Rectal smooth muscle tissue (tissue), 1 donor: ENCODE measurements around the gene HCCS.
A peak's percentile ranks its signal among the peaks of the same experiment; 100 is the strongest.
"Not testable (repeated sequence)": the region's sequence is repeated elsewhere in the genome, so short reads cannot be mapped to it uniquely, and the experiment has no call there.

Source experiments
- H3K27ac ChIP-seq: one replicate; pipeline ENCODE4 v1.7.0; 2013; ENCODE audit warnings: low read depth, low read length, inconsistent platforms
- H3K27me3 ChIP-seq: one replicate; pipeline ENCODE4 v1.7.0; 2013; ENCODE audit warnings: low read length; ENCODE audit not compliant: control insufficient read depth, insufficient read depth
- H3K36me3 ChIP-seq: one replicate; pipeline ENCODE4 v1.7.0; 2013; ENCODE audit warnings: low read length; ENCODE audit not compliant: control insufficient read depth, insufficient read depth
- H3K4me1 ChIP-seq: one replicate; pipeline ENCODE4 v1.7.0; 2013; ENCODE audit warnings: low read length; ENCODE audit not compliant: control insufficient read depth, insufficient read depth
- H3K4me3 ChIP-seq: one replicate; pipeline ENCODE4 v1.7.0; 2013; ENCODE audit warnings: low read length
- H3K9ac ChIP-seq: one replicate; pipeline ENCODE4 v1.7.0; 2013; ENCODE audit warnings: low read length

The HCCS gene

GRCh38 chrX:11103006-11103405 lies 8.1 kb upstream of the HCCS start:
- Histone ChIP-seq H3K27me3 (no peaks in the 10 kb centered on the region), H3K9ac (no peak overlapping the region), H3K4me1 (peaks cover 4% of the 10 kb centered on the region), H3K27ac (no peak overlapping the region), H3K36me3 (no peaks in the 10 kb centered on the region), H3K4me3 (no peak overlapping the region)

DNA sequence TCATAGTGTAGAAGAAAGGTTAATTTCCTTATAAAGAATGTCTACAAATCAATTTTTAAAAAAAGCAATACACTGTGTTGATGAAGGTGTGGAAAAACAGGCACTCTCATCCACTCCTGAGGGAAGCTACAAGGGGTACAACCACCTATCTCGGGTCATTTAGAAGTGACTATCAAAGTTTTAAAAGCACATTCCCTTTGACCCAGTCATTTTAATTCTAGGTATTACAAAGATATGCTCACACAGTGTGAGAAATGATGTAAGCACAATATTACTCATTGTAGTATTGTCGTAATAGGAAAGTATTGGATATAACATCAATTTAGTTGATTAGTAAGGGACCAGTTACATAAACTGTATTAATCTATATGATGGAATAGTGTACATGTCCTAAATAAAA lies 7.4 kb upstream of the HCCS start:
- Histone ChIP-seq H3K36me3 (no peaks in the 10 kb centered on the region), H3K9ac (no peak overlapping the region), H3K4me1 (peaks cover 4% of the 10 kb centered on the region), H3K4me3 (no peak overlapping the region), H3K27me3 (no peaks in the 10 kb centered on the region), H3K27ac (no peak overlapping the region)

GRCh38 chrX:11105080-11105479 lies 6.1 kb upstream of the HCCS start:
- no peaks in the 10 kb centered on the region for H3K36me3 ChIP-seq
- peaks cover 2% of the 10 kb centered on the region for H3K27me3 ChIP-seq
- H3K4me1 ChIP-seq: peaks cover 4% of the 10 kb centered on the region
- H3K9ac ChIP-seq: no peak overlapping the region
- H3K4me3 ChIP-seq: no peak overlapping the region
- no peak overlapping the region for H3K27ac ChIP-seq

DNA sequence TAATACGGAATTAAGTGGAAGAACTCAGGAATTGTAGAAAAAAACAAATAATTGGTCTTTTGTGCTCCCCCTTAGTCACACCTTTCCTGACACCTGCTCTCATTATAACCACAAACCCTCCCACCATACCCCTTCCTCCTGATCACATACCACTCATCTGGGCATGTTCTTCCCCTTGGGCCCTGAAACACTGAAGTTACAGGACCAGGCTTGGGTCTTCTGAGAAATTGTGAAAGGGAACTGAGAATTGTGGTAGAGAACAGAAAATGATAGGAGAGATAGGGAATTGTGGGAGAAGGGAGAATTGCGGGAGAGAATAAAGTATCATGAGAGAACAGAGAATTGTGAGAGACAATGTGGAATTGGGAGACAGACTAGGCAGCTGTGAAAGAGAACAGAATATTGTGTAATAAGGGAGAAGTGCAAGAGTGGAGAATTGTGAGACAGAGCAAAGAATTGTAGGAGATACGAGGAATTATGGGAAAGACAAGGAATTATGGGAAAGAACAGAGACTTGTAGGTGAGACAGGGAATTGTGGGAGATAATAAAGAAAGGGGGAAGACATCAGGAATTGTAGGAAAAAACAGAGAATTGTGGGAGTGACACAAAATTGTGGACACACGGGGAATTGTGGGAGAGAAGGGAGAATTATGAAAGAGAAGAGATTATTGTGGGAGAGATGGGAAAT lies 2.7 kb upstream of the HCCS start:
- H3K36me3 ChIP-seq: no peaks in the 10 kb centered on the region
- H3K4me3 ChIP-seq: no peak overlapping the region
- no peak overlapping the region for H3K27ac ChIP-seq
- peaks cover 6% of the 10 kb centered on the region for H3K4me1 ChIP-seq
- H3K27me3 ChIP-seq: peaks cover 2% of the 10 kb centered on the region
- no peak overlapping the region for H3K9ac ChIP-seq

DNA sequence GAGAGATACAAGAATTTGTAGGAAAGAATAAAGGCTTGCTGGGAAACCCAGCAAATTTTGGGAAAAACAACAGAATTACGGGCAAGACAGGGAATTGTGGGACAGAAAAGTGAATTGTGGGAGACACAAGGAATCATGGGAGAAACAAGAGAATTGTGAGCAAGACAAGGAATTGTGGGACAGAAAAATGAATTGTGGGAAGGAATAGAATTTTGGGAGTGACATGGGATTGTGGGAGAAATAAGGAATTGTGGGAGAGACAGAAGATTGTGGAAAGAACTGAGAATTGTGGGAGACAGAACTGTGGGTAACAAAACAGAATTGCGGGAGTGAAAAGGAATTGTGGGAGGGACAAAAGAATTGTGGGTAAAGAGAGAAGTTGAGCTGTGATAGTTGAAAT lies 1.2 kb upstream of the HCCS start:
- Histone ChIP-seq H3K9ac (no peak overlapping the region), H3K36me3 (no peaks in the 10 kb centered on the region), H3K4me3 (no peak overlapping the region), H3K4me1 (peaks cover 6% of the 10 kb centered on the region), H3K27me3 (peaks cover 2% of the 10 kb centered on the region), H3K27ac (no peak overlapping the region)

GRCh38 chrX:11111947-11112346 lies 815 bp downstream of the HCCS start:
- H3K36me3 ChIP-seq: peaks cover 4% of the 10 kb centered on the region
- H3K4me1 ChIP-seq: peaks cover 6% of the 10 kb centered on the region
- peak overlapping the region; percentile 84 for H3K9ac ChIP-seq
- peak overlapping the region; percentile 81 for H3K27ac ChIP-seq
- peak overlapping the region; percentile 73 for H3K4me3 ChIP-seq
- peaks cover 2% of the 10 kb centered on the region for H3K27me3 ChIP-seq

GRCh38 chrX:11113731-11114130 lies 2.6 kb downstream of the HCCS start:
- Histone ChIP-seq H3K27me3 (peaks cover 2% of the 10 kb centered on the region), H3K36me3 (peaks cover 4% of the 10 kb centered on the region), H3K27ac (no peak overlapping the region), H3K9ac (no peak overlapping the region), H3K4me3 (no peak overlapping the region), H3K4me1 (peaks cover 6% of the 10 kb centered on the region)

- Histone ChIP-seq H3K4me1 (no peaks in the 10 kb centered on the region), H3K36me3 (peaks cover 8% of the 10 kb centered on the region), H3K27me3 (no peaks in the 10 kb centered on the region), H3K27ac (no peak overlapping the region), H3K9ac (no peak overlapping the region), H3K4me3 (no peak overlapping the region)
Measured at GRCh38 chrX:11117745-11118144, 6.6 kb downstream of the HCCS start.

DNA sequence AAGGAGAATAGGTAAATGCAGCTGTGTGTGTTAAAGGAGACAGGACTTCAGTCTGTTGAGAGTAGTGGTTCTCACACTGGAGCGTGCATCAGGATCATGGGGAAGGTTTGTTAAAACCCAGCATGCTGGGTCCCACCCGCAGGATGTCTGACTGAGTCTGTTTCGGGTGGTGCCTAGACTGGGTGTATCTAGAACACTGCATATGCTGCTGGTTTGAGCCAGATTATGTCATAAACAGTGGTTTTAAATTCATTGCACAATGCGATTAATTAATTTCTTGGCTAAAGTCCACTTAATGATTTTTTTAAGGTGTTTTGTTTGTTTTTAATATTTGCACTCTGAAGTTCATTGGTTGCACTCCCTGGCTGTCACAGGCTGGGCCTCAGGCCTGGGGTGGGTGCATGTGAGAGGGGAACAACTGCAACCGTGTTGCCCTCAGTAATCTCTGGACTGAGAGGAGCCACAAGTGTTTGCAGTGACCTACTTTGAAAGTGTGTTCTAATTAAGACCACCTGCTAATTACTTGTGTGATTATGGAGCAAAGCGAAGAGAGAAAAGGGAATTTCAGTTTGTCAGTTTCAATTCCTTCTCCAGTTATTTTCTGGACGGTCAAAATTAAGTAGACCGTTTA lies 8.3 kb downstream of the HCCS start:
- Histone ChIP-seq H3K27ac (no peak overlapping the region), H3K9ac (no peak overlapping the region), H3K4me3 (no peak overlapping the region), H3K4me1 (no peaks in the 10 kb centered on the region), H3K27me3 (no peaks in the 10 kb centered on the region), H3K36me3 (peaks cover 8% of the 10 kb centered on the region)

DNA sequence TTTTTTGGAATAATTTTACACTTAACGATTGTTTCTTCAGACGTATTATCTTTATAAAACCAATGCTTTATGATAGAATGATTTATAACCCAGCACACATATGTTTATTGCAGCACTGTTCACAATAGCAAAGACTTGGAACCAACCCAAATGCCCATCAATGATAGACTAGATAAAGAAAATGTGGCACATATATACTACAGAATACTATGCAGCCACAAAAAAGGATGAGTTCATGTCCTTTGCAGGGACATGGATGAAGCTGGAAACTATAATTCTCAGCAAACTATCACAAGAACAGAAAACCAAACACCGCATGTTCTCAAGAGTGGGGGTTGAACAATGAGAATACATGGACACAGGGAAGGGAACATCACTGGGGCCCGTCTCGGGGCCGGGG lies 12.0 kb downstream of the HCCS start:
- H3K4me1 ChIP-seq, H3K27me3 ChIP-seq, H3K4me3 ChIP-seq, H3K27ac ChIP-seq, H3K36me3 ChIP-seq, H3K9ac ChIP-seq: not testable (repeated sequence)

GRCh38 chrX:11124112-11124511 lies 13.0 kb downstream of the HCCS start:
- Histone ChIP-seq H3K27me3 (no peaks in the 10 kb centered on the region), H3K27ac (no peak overlapping the region), H3K4me1 (no peaks in the 10 kb centered on the region)

GRCh38 chrX:11125060-11125459 lies 13.9 kb downstream of the HCCS start:
- Histone ChIP-seq H3K27me3 (no peaks in the 10 kb centered on the region), H3K9ac (no peak overlapping the region), H3K36me3 (peaks cover 4% of the 10 kb centered on the region), H3K4me3 (no peak overlapping the region), H3K27ac (no peak overlapping the region), H3K4me1 (no peaks in the 10 kb centered on the region)

More at GRCh38 chrX:11124112-11124511, 13.0 kb downstream of the HCCS start:
- H3K4me3 ChIP-seq: no peak overlapping the region
- H3K9ac ChIP-seq: no peak overlapping the region
- H3K36me3 ChIP-seq: peaks cover 4% of the 10 kb centered on the region

DNA sequence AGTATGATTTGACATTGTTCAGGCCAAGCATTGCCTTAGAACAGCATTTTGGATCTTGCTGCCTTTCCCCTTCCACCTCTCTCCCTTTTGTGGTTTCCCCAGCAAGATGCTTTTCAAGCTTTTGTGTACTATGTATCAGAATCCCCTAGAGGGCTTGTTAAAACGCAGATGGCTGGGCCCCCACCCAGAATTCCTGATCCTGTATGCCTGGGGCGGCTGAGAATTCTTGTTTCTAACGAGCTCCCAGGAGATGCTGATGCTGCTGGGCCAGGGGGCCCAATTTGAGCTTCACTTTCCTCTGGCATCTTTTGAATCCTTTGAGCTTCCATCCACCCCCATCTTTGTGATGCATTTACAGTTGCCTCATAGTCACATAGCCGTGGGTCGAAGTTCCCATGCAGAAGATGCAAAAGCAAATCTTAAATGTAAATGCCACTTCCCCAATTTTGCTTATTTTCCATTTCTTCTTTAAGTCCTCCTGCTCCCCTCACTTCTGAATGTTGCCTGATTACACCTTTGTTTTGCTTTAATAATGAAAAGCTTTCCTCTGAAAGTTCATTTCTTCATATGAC lies 18.5 kb downstream of the HCCS start:
- no peaks in the 10 kb centered on the region for H3K27me3 ChIP-seq
- no peaks in the 10 kb centered on the region for H3K4me1 ChIP-seq
- no peak overlapping the region for H3K4me3 ChIP-seq
- no peak overlapping the region for H3K27ac ChIP-seq
- no peaks in the 10 kb centered on the region for H3K36me3 ChIP-seq
- H3K9ac ChIP-seq: no peak overlapping the region
